OCI-LY7 (cell line): ENCODE measurements around the gene OGFR.

Experiments used
- CTCF ChIP-seq: fragments of 200-600 bp; sonication (generic); conservative IDR thresholded peaks from 2 replicates; pipeline ENCODE4 v1.5.1; 2014; ENCODE audit warnings: mild to moderate bottlenecking, antibody characterized with exemption, low read length, moderate library complexity, mixed read lengths
- EZH2phosphoT487 ChIP-seq: fragments of 200-600 bp; sonication (generic); IDR thresholded peaks from 2 replicates; pipeline ENCODE4 v1.6.1; 2018; ENCODE audit warnings: low read depth, borderline replicate concordance, mild to moderate bottlenecking, mixed run types, antibody characterized with exemption, low read length, moderate library complexity, mixed read lengths

- no peak; the same call in 1 of the 2 replicates for TF ChIP-seq CTCF
- TF ChIP-seq EZH2phosphoT487: no peak
Observed at GRCh38 chr20:62832212-62832922, 27.7 kb downstream of the OGFR start.
